Measurements from ENCODE around the gene F12.

The F12 gene

GRCh38 chr5:177433658-177434217 is 24.4 kb upstream of the F12 start:
- no peak for ATAC-seq (ENCODE audit: low read depth)
- DNase-seq (ENCODE audit: low spot score), result peak; percentile 75
- peaks cover 76% of the 10 kb centered on the region for H3K36me3 ChIP-seq (ENCODE audit: low read depth)
- H3K4me3 ChIP-seq (ENCODE audit: severe bottlenecking), result no peak overlapping the region
- H3K4me1 ChIP-seq (ENCODE audit: insufficient read depth, poor library complexity, severe bottlenecking), result no peaks in the 10 kb centered on the region
- no peak overlapping the region for H3K27ac ChIP-seq (ENCODE audit: poor library complexity, severe bottlenecking)
- H3K27me3 ChIP-seq (ENCODE audit: insufficient read depth, poor library complexity, severe bottlenecking), result no peaks in the 10 kb centered on the region
- no peaks in the 10 kb centered on the region for H3K9me3 ChIP-seq (ENCODE audit: severe bottlenecking)
- no peak for TF ChIP-seq CTCF (IDR thresholded peaks at IDR 0.05; ENCODE audit: poor library complexity, severe bottlenecking)

GRCh38 chr5:177432839-177433657 is 23.7 kb upstream of the F12 start:
- Histone ChIP-seq H3K36me3 (ENCODE audit: low read depth) (peaks cover 73% of the 10 kb centered on the region), H3K4me3 (ENCODE audit: severe bottlenecking) (no peak overlapping the region), H3K4me1 (ENCODE audit: insufficient read depth, poor library complexity, severe bottlenecking) (no peaks in the 10 kb centered on the region), H3K9me3 (ENCODE audit: severe bottlenecking) (no peaks in the 10 kb centered on the region), H3K27ac (ENCODE audit: poor library complexity, severe bottlenecking) (no peak overlapping the region), H3K27me3 (ENCODE audit: insufficient read depth, poor library complexity, severe bottlenecking) (no peaks in the 10 kb centered on the region)
- DNase-seq (ENCODE audit: low spot score) (no peak), ATAC-seq (ENCODE audit: low read depth) (no peak)
- TF ChIP-seq CTCF (IDR thresholded peaks at IDR 0.05; ENCODE audit: poor library complexity, severe bottlenecking), result no peak

- Histone ChIP-seq H3K27ac (ENCODE audit: poor library complexity, severe bottlenecking) (no peak overlapping the region), H3K4me3 (ENCODE audit: severe bottlenecking) (no peak overlapping the region), H3K36me3 (ENCODE audit: low read depth) (peaks cover 66% of the 10 kb centered on the region), H3K9me3 (ENCODE audit: severe bottlenecking) (no peaks in the 10 kb centered on the region), H3K27me3 (ENCODE audit: insufficient read depth, poor library complexity, severe bottlenecking) (no peaks in the 10 kb centered on the region), H3K4me1 (ENCODE audit: insufficient read depth, poor library complexity, severe bottlenecking) (no peaks in the 10 kb centered on the region)
- ATAC-seq (ENCODE audit: low read depth) (no peak), DNase-seq (ENCODE audit: low spot score) (no peak)
- TF ChIP-seq CTCF (IDR thresholded peaks at IDR 0.05; ENCODE audit: poor library complexity, severe bottlenecking), result no peak
Measured at GRCh38 chr5:177432143-177432838, 22.9 kb upstream of the F12 start.

GRCh38 chr5:177431317-177432142 is 22.2 kb upstream of the F12 start:
- no peak for ATAC-seq (ENCODE audit: low read depth)

More at GRCh38 chr5:177431317-177432142, 22.2 kb upstream of the F12 start:
- H3K27ac ChIP-seq (ENCODE audit: poor library complexity, severe bottlenecking), result no peak overlapping the region
- H3K36me3 ChIP-seq (ENCODE audit: low read depth), result peaks cover 58% of the 10 kb centered on the region
- H3K4me1 ChIP-seq (ENCODE audit: insufficient read depth, poor library complexity, severe bottlenecking), result no peaks in the 10 kb centered on the region
- no peak overlapping the region for H3K4me3 ChIP-seq (ENCODE audit: severe bottlenecking)
- TF ChIP-seq CTCF (IDR thresholded peaks at IDR 0.05; ENCODE audit: poor library complexity, severe bottlenecking), result no peak
- no peaks in the 10 kb centered on the region for H3K9me3 ChIP-seq (ENCODE audit: severe bottlenecking)
- H3K27me3 ChIP-seq (ENCODE audit: insufficient read depth, poor library complexity, severe bottlenecking), result no peaks in the 10 kb centered on the region
- DNase-seq (ENCODE audit: low spot score), result no peak
